K562 (cell line): ENCODE data around the gene TERT. TPM values are rescaled to one million over a fixed set of nuclear protein-coding genes. Genes with fewer than 3 reads are reported as not detected.

Source experiments
- HMGN3 ChIP-seq: IDR thresholded peaks from 2 replicates; pipeline ENCODE4 v1.6.1; 2011; ENCODE audit warnings: borderline replicate concordance, low read depth, mild to moderate bottlenecking, mixed read lengths, low read length; ENCODE audit not compliant: insufficient read length; ENCODE audit errors: extremely low read depth
- IRF1 ChIP-seq: sonication (generic); formaldehyde crosslinking; IDR thresholded peaks from 2 replicates; pipeline ENCODE4 v1.8.0; 2022; ENCODE audit warnings: missing genetic modification reagents, mild to moderate bottlenecking, borderline replicate concordance
- KLF10 ChIP-seq: fragments of 250-450 bp; sonication (Bioruptor Pico); IDR thresholded peaks from 2 replicates; pipeline ENCODE4 v1.6.1; 2021; ENCODE audit warnings: matching md5 sums
- MAZ ChIP-seq, 2 experiments: fragments of 450-650 bp in 1 of 2; sonication (generic) in 1 of 2; formaldehyde crosslinking; IDR thresholded peaks in 1 of 2; conservative IDR thresholded peaks in 1 of 2; 2 replicates each; pipeline versions ENCODE4 v1.4.0 to v1.5.0; 2020; ENCODE audit warnings: mild to moderate bottlenecking in 1 of 2, missing genetic modification reagents in 1 of 2
- MLX ChIP-seq, 2 experiments: fragments of 450-650 bp in 1 of 2; sonication (generic) in 1 of 2; formaldehyde crosslinking; conservative IDR thresholded peaks; 2 replicates each; pipeline versions ENCODE4 v1.4.0 to v1.8.1; 2020 to 2022; ENCODE audit warnings: mild to moderate bottlenecking in 1 of 2, missing genetic modification reagents in 1 of 2
- NFE2L1 ChIP-seq: fragments of 450-650 bp; IDR thresholded peaks from 2 replicates; pipeline ENCODE4 v1.6.1; 2016; ENCODE audit warnings: missing genetic modification characterization, low read depth, mild to moderate bottlenecking, missing compliant biosample characterization, moderate library complexity, borderline replicate concordance
- RBM17 ChIP-seq: fragments of 200-400 bp; formaldehyde crosslinking; IDR thresholded peaks from 2 replicates; pipeline ENCODE4 v1.6.1; 2017; ENCODE audit warnings: low read depth, mild to moderate bottlenecking, low read length, borderline replicate concordance
- RBM34 ChIP-seq: fragments of 200-400 bp; formaldehyde crosslinking; IDR thresholded peaks from 2 replicates; pipeline ENCODE4 v1.6.1; 2018; ENCODE audit warnings: low read length, borderline replicate concordance; ENCODE audit not compliant: insufficient read depth
- SUPT5H ChIP-seq: fragments of 450-650 bp; IDR thresholded peaks from 2 replicates; pipeline ENCODE4 v1.6.1; 2016
- THRB ChIP-seq: fragments of 450-650 bp; formaldehyde crosslinking; conservative IDR thresholded peaks from 2 replicates; pipeline ENCODE4 v1.4.0; 2022; ENCODE audit warnings: mild to moderate bottlenecking, missing genetic modification characterization
- polyA plus RNA-seq, 8 experiments: library from polyadenylated mRNA; depleted of rRNA in 4 of 8; stranded (reverse) in 5 of 8; unstranded in 3 of 8; fragments of >200 nt; fragmentation: Nextera tagmentation in 2 of 8; fragmentation: Illumina TruSeq in 1 of 8; extraction: Ambion mirVana in 2 of 8; extraction: Trizol in 1 of 8; gene quantifications; 2 replicates each; pipeline versions ENCODE4 v1.2.1 to v1.2.3, GENCODE V29; 2011 to 2014; ENCODE audit warnings: inconsistent platforms in 1 of 8, missing spikeins in 1 of 8
- total RNA-seq, 7 experiments: library from RNA; depleted of rRNA in 6 of 7; stranded (reverse); fragments of >200 nt in 6 of 7; fragmentation: Illumina TruSeq in 2 of 7; extraction: Trizol in 2 of 7; gene quantifications; 2 replicates each; pipeline versions ENCODE4 v1.2.1 to v1.2.3, GENCODE V29; 2011 to 2021; ENCODE audit warnings: low replicate concordance in 1 of 7
- TF ChIP-seq, protein P1 (sequence below): fragments of 450-650 bp; IDR thresholded peaks from 2 replicates; pipeline ENCODE4 v1.6.1; 2014; ENCODE audit warnings: low read depth, mild to moderate bottlenecking, moderate library complexity, borderline replicate concordance
- TF ChIP-seq, protein P2 (sequence below), 2 experiments: IDR thresholded peaks in 1 of 2; conservative IDR thresholded peaks in 1 of 2; 2 replicates each; pipeline ENCODE4 v1.6.1; 2016; ENCODE audit warnings: low read depth in 2 of 2, mild to moderate bottlenecking in 1 of 2, missing compliant biosample characterization in 1 of 2, missing genetic modification characterization in 1 of 2, moderate library complexity in 1 of 2

The TERT gene
- total and polyA plus RNA-seq, 9 of the 15 experiments (the other 6 are each of a cell fraction or from before 2014, with no cell fraction given): 0.08 to 4.5 (median 0.98) TPM; not detected in 1

DNA sequence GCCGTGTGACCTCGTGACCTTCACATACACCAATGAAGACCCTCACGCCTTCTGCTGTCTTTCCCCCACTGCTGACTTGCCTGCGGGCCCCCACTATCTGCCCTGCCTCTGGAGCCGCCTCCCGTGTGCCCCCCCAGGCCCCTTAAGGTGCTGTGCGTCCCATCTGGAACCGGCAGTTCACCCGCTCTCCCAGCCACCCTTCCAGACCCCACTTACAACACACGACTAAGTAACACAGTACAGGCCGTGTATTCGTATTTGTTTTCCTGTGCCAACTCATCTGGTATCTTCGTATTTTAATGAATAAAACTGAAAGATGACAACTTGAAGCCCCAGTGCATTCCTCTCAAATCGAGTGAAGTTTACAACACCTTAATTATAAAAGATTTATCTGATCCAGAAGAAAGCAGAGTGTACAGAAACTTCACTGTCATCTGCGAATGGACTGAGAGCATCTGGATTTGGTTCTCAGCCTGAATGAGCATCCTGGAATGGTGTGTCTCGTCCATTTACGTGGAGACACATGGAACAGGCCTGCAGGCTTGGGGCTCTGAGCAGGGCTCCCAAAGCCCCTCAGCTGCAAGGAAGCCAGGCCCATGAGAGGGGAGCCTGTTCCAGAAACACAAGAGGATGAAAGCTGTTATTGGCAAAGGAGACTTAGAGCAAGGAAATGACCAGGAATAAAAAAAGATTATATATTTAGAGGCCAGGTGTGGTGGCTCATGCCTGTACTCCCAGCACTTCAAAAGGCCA lies 21.9 kb upstream of the TERT start (continued):
- no peak for TF ChIP-seq NFE2L1 (tag)
- TF ChIP-seq MLX (CRISPR knock-in tag; conservative IDR thresholded peaks at IDR 0.05): no peak
- TF ChIP-seq HMGN3: no peak
- 0 out of 4 replicates have a peak, but pooled peaks of 1 of the 2 experiments have one; percentile 5 for TF ChIP-seq MAZ (CRISPR knock-in tag; conservative IDR thresholded peaks at IDR 0.05 in 1 of 2, IDR thresholded peaks at IDR 0.05 in 1 of 2)
- TF ChIP-seq, protein P1, sequence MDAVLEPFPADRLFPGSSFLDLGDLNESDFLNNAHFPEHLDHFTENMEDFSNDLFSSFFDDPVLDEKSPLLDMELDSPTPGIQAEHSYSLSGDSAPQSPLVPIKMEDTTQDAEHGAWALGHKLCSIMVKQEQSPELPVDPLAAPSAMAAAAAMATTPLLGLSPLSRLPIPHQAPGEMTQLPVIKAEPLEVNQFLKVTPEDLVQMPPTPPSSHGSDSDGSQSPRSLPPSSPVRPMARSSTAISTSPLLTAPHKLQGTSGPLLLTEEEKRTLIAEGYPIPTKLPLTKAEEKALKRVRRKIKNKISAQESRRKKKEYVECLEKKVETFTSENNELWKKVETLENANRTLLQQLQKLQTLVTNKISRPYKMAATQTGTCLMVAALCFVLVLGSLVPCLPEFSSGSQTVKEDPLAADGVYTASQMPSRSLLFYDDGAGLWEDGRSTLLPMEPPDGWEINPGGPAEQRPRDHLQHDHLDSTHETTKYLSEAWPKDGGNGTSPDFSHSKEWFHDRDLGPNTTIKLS: no peak
- TF ChIP-seq, protein P2, sequence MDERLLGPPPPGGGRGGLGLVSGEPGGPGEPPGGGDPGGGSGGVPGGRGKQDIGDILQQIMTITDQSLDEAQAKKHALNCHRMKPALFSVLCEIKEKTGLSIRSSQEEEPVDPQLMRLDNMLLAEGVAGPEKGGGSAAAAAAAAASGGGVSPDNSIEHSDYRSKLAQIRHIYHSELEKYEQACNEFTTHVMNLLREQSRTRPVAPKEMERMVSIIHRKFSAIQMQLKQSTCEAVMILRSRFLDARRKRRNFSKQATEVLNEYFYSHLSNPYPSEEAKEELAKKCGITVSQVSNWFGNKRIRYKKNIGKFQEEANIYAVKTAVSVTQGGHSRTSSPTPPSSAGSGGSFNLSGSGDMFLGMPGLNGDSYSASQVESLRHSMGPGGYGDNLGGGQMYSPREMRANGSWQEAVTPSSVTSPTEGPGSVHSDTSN (CRISPR knock-in tag; IDR thresholded peaks at IDR 0.05; ENCODE audit: low read depth): no peak
- TF ChIP-seq, protein P2 (tag; conservative IDR thresholded peaks at IDR 0.05; ENCODE audit: low read depth): no peak
- TF ChIP-seq RBM17: no peak
- TF ChIP-seq IRF1 (CRISPR knock-in tag): no peak
- TF ChIP-seq SUPT5H: peak; percentile 54; the same call in 1 of the 2 replicates
- 0 out of 2 replicates have a peak, but pooled peaks have one; percentile 38 for TF ChIP-seq THRB (CRISPR knock-in tag)
- no peak for TF ChIP-seq RBM34
- TF ChIP-seq KLF10 (CRISPR knock-in tag): no peak
